Measurements from ENCODE around the gene PRIM1.
"Not testable (repeated sequence)": the region's sequence is repeated elsewhere in the genome, so short reads cannot be mapped to it uniquely, and the experiment has no call there.

PRIM1 gene

DNA sequence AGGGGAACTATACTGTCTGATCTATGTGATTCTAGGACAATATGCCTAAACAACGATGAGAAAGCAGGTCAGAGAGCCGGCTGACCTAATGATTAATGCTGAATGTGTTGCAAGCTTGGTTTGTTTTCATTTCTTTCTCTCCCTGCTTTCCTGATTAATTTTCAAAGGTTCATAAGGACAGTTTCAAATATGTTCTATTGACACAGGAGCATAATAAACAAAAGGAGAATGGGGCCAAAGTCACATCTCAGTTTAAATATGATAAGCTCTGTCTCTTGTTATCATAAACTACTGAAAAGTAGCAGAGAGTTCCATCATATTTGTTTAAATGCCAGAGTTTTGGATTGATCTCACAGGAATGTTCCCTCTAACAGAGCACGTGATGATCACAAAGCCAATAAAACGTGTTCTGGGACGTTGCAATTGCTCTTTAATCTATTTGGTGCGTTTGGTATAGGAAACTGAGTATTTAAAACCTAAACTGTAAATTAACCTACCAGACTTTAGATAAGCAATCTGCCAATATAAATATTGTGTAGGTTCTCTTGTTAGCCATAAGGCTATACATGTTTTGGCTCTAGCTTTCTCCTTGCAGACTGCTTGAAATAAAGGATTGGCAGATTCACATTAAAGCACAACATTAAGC lies 7.3 kb upstream of the PRIM1 start:
- no peak for DNase-seq

DNA sequence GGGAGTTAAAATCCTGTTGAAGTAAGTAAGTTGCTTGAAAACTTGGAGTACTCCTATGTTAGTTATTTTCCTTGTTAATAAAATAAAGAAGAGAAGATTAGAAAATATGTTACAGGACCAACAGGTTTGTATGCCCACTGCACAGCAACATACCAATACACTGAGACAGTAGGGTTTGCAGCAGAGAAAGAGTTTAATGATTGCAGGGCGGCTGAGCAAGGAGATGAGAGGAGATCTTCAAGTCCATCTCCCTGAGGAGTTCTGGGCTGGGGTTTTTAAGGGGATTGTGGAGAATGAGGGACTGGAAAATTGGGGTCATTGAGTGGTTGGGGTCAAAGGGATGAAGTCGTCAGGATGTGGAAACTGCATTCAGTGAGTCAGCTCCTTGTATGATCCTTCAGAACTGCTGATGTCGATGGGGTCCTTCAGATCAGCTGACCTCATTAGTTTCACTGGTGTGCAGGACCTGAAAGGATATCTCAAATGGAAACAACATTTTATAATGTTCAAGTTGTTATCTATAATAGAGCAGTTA lies 6.7 kb upstream of the PRIM1 start:
- no peak for DNase-seq

DNA sequence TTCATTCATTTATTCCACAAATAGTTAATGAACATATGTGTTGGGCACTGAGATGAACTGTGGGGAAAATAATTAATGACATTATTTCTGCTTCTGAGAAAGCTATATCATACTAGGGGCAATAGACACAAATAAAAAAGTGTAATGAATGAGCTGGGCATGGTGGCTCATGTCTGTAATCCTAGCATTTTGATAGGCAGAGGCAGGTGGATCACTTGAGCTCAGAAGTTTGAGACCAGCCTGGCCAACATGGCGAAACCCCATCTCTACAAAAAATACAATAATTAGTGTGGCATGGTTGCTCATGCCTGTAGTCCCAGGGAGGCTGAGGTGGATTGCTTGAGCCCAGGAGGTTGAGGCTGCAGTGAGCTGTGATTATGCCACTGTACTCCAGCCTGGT lies 5.8 kb upstream of the PRIM1 start:
- DNase-seq: not testable (repeated sequence)

DNA sequence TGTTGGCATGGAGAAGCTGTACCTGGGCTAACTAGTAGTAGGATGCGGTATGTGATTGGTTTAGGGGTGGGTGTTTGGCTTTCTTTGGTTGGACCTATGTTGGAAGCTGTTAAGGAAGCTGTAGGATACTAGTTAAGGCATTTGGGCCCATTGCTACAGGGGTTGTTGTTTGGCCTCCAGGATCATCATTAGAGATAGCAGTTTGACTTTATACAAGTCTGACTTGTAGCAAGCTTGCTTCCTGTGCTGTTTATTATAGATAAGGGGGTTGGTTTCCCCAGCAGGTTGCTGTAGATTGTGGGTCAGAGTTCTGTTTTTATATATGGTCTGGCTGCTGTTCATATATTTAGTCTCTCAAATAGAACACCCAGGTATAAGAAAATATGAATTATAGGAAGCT lies 1.4 kb upstream of the PRIM1 start:
- no peak for DNase-seq

DNA sequence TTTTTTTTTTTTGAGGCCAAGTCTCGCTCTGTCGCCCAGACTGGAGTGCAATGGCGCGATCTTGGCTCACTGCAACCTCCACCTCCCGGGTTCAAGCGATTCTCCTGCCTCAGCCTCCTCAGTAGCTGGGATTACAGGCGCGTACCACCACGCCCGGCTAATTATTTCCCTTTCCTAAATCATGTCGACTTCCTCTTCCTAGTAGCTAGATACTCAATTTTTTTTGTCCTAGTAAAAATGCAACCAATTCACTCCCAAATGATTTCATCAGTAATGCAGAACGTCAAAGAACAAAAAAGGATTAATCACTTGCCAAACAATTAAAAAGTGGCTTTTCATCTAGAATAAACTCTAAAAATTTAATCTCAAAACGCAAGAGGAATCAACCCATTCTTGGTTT lies 1.5 kb downstream of the PRIM1 start:
- not testable (repeated sequence) for DNase-seq

DNA sequence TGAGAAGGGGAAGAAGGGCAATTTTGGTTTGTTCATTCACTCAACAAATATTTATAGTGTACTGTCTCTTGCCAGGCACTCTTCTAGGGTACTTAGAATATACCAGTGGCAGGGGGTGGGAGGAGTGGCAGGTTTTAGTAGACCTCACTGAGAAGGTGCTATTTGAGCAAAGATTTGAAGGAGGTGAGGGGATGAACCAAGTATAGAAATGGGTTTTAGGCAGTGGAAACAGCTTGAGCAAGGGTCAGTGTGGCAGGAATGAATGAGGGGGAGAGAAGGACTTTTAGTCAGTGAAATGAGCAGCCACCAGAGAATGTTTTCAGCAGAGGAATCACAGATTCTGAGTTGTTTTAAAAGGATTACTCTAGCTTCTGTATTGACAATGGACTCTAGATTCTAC lies 2.3 kb downstream of the PRIM1 start:
- DNase-seq: no peak

DNA sequence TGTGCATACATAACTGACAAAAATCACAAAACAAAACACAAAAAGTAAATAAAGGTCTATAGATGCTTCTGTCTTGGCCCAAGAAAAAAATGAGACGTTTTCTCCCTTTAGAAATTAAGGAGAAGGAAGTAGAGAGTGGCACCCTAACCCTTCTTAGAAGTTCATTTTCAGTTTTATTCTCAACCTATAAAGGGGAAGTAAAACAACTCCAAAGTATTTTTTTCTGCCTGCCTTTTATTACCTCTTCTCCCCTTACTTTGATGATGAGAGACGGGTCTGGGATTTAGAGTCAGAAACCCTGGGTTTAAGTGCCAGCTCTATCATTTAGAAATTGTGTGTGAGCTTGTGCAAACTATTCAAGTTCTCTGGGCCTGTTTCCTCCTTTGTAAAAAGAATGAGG lies 2.8 kb downstream of the PRIM1 start:
- DNase-seq: no peak

DNA sequence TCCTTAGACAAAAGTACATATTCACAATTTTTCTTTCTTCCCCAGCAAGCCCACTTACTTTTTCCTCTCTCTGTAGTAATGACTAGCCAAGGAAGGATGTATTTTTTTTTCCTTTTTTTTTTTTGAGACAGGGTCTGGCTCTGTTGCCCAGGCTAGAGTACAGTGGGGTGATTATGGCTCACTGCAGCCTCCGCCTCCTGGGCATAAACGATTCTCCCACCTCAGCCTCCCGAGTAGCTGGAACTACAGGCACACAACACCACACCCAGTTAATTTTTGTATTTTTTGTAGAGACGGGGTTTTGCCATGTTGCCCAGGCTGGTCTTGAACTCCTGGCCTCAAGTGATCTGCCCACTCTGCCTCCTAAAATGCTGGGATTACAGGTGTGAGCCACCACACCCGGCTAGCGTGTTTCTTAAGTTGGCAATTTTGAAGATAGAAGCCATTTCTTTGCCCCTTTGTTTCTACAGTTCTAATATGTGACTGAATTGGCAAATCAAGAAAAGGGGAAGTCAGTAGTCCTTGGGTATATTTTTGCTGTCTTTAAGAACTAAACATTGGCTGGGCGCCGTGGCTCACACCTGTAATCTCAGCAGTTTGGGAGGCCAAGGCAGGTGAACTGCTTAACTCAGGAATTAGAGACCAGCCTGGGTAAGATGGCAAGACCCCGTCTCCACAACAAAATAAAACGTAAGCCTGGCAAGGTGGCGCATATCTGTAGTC lies 23.8 kb downstream of the PRIM1 start:
- no peak for DNase-seq

DNA sequence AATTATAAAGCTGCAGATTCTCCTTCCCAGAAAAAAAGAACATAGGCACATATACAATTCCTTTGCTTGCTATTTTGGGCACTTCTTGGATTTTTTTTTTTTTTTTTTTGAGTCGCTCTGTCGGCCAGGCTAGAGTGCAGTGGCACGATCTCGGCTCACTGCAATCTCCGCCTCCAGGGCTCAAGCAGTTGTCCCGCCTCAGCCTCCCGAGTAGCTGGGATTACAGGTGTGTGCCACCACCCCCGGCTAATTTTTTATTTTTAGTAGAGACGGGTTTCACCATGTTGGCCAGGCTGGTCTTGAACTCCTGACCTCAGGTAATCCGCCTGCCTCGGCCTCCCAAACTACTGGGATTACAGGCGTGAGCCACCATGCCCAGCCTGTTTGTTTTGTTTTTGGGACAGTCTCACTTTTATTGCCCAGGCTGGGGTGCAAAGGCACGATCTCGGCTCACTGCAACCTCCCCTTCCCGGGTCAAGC lies 25.9 kb downstream of the PRIM1 start:
- not testable (repeated sequence) for DNase-seq

DNA sequence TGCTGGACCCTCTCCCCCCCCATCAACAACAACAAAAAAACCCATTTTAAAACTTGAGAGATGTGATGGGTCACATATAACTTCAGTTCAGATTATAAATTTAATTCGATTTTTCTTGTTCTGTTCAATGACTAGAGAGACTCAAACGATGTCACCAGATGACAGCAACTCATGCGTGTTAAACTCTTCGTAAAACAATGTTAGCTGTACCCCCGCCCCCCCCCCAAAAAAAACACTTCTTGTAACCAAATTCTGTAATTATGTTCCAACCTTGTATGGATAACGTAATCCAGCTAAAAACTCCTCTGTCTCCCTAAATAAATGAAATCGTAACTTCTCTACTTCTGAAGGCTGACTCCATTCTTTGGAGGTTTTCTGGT lies 26.4 kb downstream of the PRIM1 start:
- DNase-seq: no peak

DNA sequence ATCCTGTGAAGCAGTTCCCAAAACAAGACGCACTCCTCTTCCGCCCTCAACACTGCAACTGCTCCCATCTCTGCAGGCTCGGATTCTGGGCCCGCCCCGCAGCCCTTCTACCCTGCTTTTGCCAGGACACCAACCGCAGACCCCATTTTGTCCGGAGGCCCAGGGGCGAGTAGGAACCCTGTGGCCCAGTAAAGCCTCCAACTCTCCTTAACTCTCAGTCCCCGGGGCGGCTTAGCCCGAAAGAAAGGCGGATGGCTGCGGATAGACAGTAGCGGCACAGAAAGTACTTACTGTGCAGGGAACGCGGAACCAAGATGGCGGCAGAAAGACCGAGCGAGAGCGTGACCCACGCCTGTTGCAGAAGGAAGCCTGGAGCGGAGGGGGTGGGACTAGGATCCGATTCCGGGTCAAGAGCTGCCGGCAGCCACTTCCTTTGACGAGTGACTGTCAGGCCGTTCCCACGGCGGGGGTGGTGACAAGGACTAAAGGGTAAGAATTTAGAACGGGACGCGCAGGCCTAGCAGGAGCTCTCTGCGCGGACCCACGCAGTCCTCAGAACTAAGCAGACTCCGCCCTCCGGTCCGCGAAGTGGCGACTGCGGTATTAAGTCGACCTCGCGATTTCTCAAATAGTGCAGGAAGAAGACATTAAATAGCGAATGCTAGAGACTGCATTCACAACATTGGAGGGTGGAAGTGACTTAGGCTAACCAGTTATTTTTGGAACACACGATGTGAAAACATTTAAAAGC lies 27.0 kb downstream of the PRIM1 start, which contains the start of gene NACA:
Gene NACA (minus strand): TSS at position 328 of the 751 bp plus-strand sequence. CDS start 778 bp downstream, outside the sequence.
- peak; percentile 97 for DNase-seq

DNA sequence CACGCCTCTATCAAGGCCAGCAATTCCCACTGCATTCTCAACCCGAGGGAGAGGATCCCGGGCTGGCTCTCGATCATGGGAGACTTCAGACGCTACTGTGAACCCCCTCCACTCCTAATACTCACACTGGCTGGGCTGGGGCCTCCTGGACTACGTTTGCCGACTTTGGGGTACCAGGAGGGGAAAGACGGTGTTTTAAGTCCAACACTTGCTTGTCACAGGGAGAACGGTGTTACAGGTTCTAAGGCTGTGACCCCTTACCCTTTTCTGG lies 27.5 kb downstream of the PRIM1 start:
- no peak for DNase-seq

DNA sequence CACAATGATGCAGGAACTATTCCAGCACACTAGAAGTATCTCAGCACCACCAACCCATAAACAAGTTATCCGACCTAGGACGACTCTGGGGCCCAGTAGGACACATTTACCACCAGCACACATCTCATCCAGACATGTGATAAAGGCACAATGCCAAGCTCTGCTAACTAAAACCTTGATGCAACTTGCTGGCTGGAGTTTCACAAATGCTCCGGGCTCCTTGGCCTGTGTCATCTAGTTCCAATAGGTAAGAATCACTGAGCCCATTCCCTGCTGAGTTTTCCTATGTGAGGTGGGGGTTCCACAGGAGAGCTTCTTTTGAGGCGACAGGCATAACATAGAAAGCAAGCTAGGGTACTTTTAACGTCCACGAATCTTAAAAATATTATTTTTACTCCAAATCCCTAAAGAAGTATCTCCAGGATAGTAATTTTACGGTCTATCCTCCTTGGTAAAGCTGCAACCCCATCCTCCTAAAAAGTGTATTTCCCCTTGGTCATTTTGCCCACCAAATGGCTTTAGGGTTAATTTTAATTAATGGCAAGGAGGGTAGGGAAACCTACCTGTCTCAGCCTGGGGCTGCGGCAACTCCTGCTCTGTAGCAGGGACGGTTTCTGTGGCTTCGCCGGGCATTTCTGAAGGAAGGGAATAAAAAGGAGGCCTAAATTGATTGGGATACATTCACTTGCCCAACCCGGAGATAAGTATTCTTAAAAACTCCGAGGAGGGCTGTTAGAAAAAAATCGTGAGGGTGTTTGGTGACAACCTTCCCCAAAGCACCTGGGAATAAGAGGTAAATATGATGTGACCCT lies 28.0 kb downstream of the PRIM1 start:
- peak; percentile 54 for DNase-seq

DNA sequence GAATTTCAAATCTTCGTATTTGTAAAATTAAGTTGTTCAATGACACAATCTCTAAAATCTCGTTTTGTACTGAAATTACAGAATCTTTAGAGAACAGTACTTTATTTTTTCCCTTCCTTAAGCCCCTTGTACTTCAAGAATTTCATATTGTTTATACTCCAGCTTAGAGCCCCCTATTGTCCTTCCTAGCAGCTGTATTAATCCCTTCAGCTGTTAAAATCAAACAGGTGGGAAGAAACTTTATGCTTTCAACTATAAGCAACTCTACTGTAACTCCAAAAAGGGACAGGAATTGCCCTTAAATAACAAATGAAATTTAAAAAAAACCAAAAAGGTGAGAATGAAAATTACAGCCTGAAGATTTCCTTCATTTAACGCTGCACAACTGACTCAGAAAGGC lies 28.8 kb downstream of the PRIM1 start:
- no peak for DNase-seq

DNA sequence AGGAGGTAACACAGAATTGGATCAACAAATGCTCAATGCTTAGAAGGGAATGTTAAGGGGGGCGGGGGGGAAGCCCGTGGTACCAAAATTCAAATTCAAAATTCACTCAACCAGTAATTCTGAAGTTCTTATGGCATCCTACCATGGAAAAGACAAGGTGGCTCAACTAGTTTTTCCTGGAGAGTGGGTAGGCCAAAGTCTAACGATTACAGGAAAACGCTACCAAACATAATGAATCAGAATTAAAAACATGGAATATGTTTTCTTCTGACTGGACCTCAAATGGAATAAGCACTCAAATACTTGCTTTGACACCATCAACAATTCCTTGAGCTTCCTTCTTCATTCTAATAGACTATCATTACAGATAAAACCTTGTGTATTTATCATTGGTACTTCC lies 29.3 kb downstream of the PRIM1 start:
- no peak for DNase-seq

DNA sequence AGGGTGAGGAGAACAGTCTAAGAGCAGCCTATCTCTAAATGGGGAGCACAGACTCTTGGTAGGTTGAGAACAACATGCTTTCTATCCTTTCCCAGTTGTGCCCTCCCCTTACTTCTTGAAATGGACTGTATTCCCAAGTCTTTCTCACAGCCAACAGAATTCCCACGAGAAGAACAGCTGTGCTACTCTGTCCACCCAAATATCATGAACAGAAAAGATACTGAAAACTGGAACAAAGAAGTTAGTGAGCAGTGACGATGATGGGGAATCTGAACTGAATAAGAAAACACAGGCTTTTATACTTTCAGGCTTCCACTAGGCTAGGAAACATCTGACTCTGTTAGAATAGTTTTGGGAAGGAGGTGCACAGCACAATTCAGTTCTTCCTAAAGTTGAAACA lies 30.4 kb downstream of the PRIM1 start:
- no peak for DNase-seq

DNA sequence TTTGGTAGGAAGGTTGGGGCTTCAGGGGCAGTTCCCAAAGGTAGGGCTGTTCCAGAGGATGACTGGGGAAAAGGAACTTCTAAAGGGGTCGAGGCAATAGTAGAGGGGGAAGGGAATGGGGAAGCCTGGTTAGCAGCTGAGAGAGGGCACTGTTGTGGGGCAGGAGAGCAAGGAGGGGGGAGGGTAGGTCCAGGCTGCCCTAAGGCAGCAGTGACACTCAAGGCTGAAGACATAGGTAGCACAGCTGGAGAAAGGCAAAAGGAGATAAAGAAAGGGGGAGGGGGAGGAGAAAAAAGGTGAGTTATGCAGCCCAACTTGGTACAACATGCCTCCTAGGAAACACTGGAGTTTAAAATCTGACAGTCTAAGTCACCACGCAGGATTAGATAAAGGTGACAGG lies 30.9 kb downstream of the PRIM1 start:
- no peak for DNase-seq

DNA sequence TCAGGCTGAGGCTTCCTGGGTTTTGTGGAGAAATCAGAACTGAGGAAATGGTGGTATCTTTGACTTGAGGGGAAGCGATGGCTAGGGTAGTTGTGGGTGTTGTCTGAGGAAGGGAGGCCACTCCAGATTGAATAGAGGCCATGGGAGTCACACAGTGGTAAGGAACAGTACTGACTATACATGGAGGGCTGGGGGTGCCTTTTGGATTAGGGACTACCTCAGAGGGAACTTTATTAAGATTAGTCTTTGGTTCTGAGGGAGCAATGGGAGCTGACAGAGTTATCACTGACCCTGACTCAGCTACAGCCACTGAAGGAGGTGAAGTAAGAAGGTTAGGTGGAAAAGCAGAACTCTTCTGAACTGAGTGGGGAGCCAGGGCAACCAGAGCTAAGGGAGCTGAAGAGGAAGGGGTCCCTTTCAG lies 31.4 kb downstream of the PRIM1 start:
- DNase-seq: peak; percentile 52

DNA sequence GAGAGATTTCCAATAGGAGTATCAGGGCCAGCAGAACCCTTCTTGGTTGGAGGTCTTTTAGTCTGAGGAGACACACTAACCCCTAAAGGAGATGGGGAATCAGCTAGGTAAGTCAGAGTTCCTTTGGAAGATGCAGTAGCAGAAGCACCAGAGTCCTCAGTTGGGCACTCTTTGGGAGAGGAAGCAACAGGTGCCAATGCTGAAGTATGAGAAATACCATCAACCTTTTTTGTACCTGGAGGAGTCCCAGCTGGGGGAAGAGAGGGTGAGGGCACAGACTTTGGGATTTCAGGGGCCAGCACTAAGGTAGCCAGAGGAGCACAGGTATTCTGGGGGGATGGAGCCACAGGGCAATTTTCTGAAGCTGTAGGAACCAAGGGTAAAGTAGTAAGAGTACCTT lies 33.1 kb downstream of the PRIM1 start:
- peak; percentile 44 for DNase-seq

DNA sequence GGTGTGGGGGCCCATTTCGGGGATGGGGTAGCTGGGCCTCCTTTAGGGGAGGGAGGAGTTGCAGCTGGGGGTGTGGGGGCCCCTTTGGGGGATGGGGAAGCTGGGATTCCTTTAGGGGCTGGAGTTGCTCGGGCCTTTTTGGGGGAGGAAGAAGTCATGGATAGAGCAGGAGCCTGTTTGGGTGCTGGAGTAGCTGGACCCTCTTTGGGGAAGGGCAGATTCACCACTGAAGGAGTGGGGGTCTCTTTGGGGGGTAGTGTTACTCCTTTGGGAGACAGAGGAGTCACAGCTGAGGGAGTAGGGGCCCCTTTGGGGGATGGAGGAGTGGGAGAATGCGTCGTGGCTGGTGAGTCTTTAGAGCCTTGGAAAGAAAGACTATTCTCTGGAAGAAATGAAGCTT lies 33.5 kb downstream of the PRIM1 start:
- no peak for DNase-seq

DNA sequence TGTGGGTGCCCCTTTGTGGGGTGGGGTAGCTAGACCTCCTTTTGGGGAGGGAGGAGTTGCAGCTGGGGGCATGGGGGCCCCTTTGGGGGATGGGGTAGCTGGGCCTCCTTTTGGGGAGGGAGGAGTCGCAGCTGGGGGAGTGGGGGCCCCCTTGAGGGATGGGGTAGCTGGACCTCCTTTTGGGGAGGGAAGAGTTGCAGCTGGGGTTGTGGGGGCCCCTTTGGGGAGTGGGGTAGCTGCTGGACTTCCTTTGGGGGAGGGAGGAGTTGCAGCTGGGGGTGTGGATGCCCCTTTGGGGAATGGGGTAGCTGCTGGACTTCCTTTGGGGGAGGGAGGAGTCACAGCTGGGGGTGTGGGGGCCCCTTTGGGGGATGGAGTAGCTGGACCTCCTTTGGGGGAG lies 34.0 kb downstream of the PRIM1 start:
- DNase-seq: no peak

DNA sequence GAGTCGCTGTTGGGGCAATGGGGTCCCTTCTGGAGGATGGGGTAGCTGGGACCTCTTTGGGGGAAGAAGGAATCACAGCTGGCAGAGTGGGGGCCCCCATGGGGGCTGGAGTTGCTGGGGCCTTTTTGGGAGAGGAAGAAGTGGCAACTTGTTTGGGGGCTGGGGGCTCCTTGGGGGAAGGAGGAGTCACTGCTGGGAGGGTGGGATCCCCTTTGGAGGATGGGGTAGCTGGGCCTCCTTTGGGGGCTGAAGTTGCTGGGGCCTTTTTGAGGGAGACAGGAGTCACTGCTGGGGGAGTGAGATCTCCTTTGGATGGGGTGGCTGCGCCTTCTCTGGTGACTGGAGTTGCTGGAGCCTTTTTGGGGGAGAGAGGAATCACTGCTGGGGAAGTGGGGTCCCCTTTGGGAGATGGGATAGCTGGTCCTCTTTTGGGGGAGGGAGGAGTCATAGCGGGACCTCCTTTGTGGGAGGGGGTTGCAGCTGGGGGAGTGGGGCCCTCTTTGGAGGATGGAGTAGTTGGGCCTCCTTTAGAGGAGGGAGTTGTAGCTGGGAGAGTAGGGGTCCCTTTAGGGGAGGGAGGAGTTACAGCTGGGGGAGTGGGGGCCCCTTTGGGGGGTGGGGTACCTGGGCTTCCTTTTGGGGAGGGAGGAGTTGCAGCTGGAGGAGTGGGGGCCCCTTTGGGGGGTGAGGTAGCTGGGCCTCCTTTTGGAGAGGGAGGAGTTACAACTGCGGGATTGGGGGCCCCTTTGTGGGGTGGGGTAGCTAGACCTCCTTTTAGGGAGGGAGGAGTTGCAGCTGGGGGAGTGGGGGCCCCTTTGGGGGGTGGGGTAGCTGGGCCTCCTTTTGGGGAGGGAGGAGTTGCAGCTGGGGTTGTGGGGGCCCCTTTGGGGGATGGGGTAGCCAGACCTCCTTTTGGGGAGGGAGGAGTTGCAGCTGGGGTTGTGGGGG lies 34.9 kb downstream of the PRIM1 start:
- no peak for DNase-seq

Measured in activated CD8-positive, alpha-beta memory T cell treated with anti-CD3 and anti-CD28 coated beads, Interleukin-2, amount 50 U/mL, for 48 hours (primary cell).